Lung microvascular endothelial cell (primary cell): ENCODE data around the gene CAMK1. TPM values are rescaled to one million over a fixed set of nuclear protein-coding genes. Genes with fewer than 3 reads are reported as not detected.

Experiments used
- DNase-seq, 2 donors: peaks; one replicate each; pipeline versions ENCODE4 v3.0.0 to v3.0.0-alpha.2; 2010; ENCODE audit warnings: low read depth in 2 of 2
- total RNA-seq: library from RNA; depleted of rRNA; stranded (reverse); fragments of >200 nt; gene quantifications from 2 replicates; pipeline ENCODE4 v1.2.1, GENCODE V29; 2014

Gene CAMK1
- total RNA-seq, 1 donor from 2014 or later = 21.4 TPM

DNA sequence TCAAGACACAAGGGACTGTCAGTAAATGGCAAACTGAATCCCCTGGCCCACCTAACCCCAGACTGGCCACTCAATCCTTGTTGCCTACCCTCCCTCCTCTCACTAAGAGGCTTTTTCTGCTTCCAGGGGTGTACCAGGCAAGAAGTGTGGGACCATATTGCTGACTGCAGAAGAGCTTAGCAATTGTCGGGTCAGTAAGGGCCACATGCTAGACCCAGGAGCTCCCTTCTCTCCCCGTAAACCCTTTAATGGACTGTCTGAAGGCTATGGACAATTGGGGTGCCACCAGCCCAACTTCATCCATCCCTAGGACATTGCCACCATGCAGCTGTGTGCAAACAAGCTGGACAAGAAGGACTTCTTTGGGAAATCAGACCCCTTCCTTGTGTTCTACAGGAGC lies 57.3 kb downstream of the CAMK1 start:
- DNase-seq = no peak

DNA sequence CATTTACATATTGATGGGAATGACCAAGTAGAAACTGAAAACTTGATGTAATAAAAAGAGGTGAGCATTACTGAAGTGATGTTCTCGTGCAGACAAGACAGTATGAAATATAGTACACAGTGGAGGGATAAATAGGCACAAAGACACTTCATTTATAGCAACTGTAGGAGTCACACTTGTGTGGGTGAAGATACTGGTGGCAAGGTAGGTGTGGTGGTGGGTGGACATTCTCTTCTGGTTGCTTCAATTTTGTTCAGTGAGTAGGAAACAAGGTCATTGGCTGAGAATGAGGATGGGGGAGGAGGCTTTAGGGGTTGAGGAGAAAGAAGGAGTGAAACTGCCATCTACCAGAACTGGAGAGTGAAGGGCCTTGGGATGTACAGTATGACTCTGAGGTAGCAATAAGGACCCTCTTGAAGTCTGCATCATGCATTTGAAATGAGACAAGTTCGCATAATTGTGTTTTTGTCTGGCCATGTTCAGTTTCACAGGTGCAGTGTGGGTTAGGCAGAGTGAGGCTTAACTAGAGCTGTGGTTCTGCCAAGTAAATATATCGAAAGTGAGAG lies 59.5 kb downstream of the CAMK1 start:
- no peak for DNase-seq

Other genes with a start within 250 kb of the CAMK1 start
- gene LHFPL4, start 216.1 kb downstream of the CAMK1 start, total RNA-seq = under 0.01 TPM in 2 replicates
- 45.3 and 57.7 TPM in 2 replicates for gene MTMR14, start 120.4 kb downstream of the CAMK1 start, total RNA-seq
- gene CPNE9, start 66.1 kb downstream of the CAMK1 start, total RNA-seq = under 0.01 TPM in 1 of 2 replicates, not detected in the other
- 10.5 and 18.7 TPM in 2 replicates for gene BRPF1, start 38.2 kb downstream of the CAMK1 start, total RNA-seq
- gene OGG1, start 20.0 kb downstream of the CAMK1 start, total RNA-seq = 13.7 and 18.8 TPM in 2 replicates
- 19.0 and 25.4 TPM in 2 replicates for gene TADA3, start 22.5 kb upstream of the CAMK1 start, total RNA-seq
- gene ARPC4, start 23.1 kb upstream of the CAMK1 start, total RNA-seq = 247 and 251 TPM in 2 replicates
- 2.2 and 5.8 TPM in 2 replicates for gene TTLL3, start 40.3 kb upstream of the CAMK1 start, total RNA-seq
- gene RPUSD3, start 74.1 kb upstream of the CAMK1 start, total RNA-seq = 15.9 TPM in 2 replicates
- not detected in 2 replicates for gene CIDEC, start 110.3 kb upstream of the CAMK1 start, total RNA-seq
- gene JAGN1, start 120.7 kb upstream of the CAMK1 start, total RNA-seq = 25.1 and 28.8 TPM in 2 replicates
- gene IL17RE, start 132.9 kb upstream of the CAMK1 start, total RNA-seq = under 0.01 TPM in 2 replicates
- gene IL17RC, start 147.2 kb upstream of the CAMK1 start, total RNA-seq = 11.5 and 17.4 TPM in 2 replicates
- 19.8 and 60.9 TPM in 2 replicates for gene CRELD1, start 163.9 kb upstream of the CAMK1 start, total RNA-seq
- gene PRRT3, start 182.5 kb upstream of the CAMK1 start, total RNA-seq = 0.44 and 0.60 TPM in 2 replicates
- gene EMC3, start 216.9 kb upstream of the CAMK1 start, total RNA-seq = 35.3 and 59.5 TPM in 2 replicates